GM12878 (cell line): Measurements from ENCODE around the gene KCNJ10. TPM values are rescaled to one million over a fixed set of nuclear protein-coding genes. Genes with fewer than 3 reads are reported as not detected.

ENCODE experiments used
- ATAC-seq: fragments of 200-7000 bp; cut with Tn5 transposase; 3 replicates; pipeline ENCODE4 v1.9.1; 2020; ENCODE audit warnings: mild to moderate bottlenecking, moderate library complexity
- BruUV-seq: library from RNA; stranded (reverse); fragments of 400-500 nt; replicated peaks from 2 replicates; lab custom pipeline; 2021; lab: Mats Ljungman, UMichigan
- CTCF ChIA-PET: fragments of 300-600 bp; sonication (Branson Sonifier 250); formaldehyde crosslinking; extraction: SDS; loops from one replicate; lab custom pipeline; 2021; ENCODE audit warnings: inconsistent platforms; lab: Yijun Ruan, JAX
- POLR2A ChIA-PET: fragments of 350-600 bp; formaldehyde crosslinking; extraction: SDS; loops from one replicate; lab custom pipeline; 2021; ENCODE audit warnings: inconsistent platforms; lab: Charles Lee
- RAD21 ChIA-PET: fragments of 300-600 bp; sonication (Branson Sonifier 250); formaldehyde crosslinking; loops from one replicate; lab custom pipeline; 2023; ENCODE audit warnings: antibody characterized with exemption; ENCODE audit not compliant: unreplicated experiment; lab: Charles Lee
- SMC1A ChIA-PET: fragments of 300-600 bp; sonication (Branson Sonifier 250); formaldehyde crosslinking; loops from one replicate; lab custom pipeline; 2023; ENCODE audit not compliant: unreplicated experiment, uncharacterized antibody; lab: Charles Lee
- DNase-seq: peaks from one replicate; pipeline ENCODE4 v3.0.0-alpha.2; 2011; ENCODE audit warnings: low read depth, low spot score
- FAIRE-seq: peaks from 3 replicates; lab custom pipeline; 2011; peaks lifted over from hg19 to GRCh38; lab: Jason Lieb, UNC
- H2AFZ ChIP-seq: 2 replicates; pipeline ENCODE4 v1.6.0; 2011; ENCODE audit warnings: low read depth, low read length, control low read depth; ENCODE audit not compliant: control insufficient read depth
- H3K27ac ChIP-seq: 2 replicates; pipeline ENCODE4 v1.5.1; 2011; ENCODE audit warnings: control low read depth; ENCODE audit not compliant: control insufficient read depth, insufficient read depth
- H3K27me3 ChIP-seq, 2 experiments: replicated peaks in 1 of 2; 2 replicates each; pipeline versions ENCODE4 v1.6.0 to v1.6.1; 2011; ENCODE audit warnings: low read length in 1 of 2; ENCODE audit not compliant: control insufficient read depth in 2 of 2, insufficient read depth in 2 of 2
- H3K36me3 ChIP-seq, 2 experiments: 2 replicates each; pipeline ENCODE4 v1.5.1; 2011; ENCODE audit warnings: low read length in 1 of 2; ENCODE audit not compliant: control insufficient read depth in 2 of 2, insufficient read depth in 2 of 2
- H3K4me1 ChIP-seq: 2 replicates; pipeline ENCODE4 v1.6.1; 2011; ENCODE audit warnings: mild to moderate bottlenecking, low read length, moderate library complexity, mixed read lengths; ENCODE audit not compliant: control insufficient read depth, insufficient read depth
- H3K4me2 ChIP-seq: 2 replicates; pipeline ENCODE4 v1.6.0; 2011; ENCODE audit warnings: control low read depth; ENCODE audit not compliant: control insufficient read depth, insufficient read depth
- H3K4me3 ChIP-seq: fragments of 200-600 bp; sonication (generic); 2 replicates; pipeline ENCODE4 v1.5.1; 2016
- H3K79me2 ChIP-seq: 2 replicates; pipeline ENCODE4 v1.6.0; 2011; ENCODE audit warnings: low read length; ENCODE audit not compliant: control insufficient read depth, insufficient read depth
- H3K9ac ChIP-seq: 2 replicates; pipeline ENCODE4 v1.8.0; 2011; ENCODE audit warnings: low read length, control low read depth, mixed read lengths; ENCODE audit not compliant: control insufficient read depth, insufficient read depth
- H3K9me3 ChIP-seq: replicated peaks from 3 replicates; pipeline ENCODE4 v1.5.1; 2011; ENCODE audit warnings: mild to moderate bottlenecking, low read length; ENCODE audit not compliant: control insufficient read depth, insufficient read depth
- H4K20me1 ChIP-seq: 2 replicates; pipeline ENCODE4 v1.6.0; 2011; ENCODE audit not compliant: control insufficient read depth, insufficient read depth
- BMI1 ChIP-seq: fragments of 450-650 bp; IDR thresholded peaks from 2 replicates; pipeline ENCODE4 v1.6.1; 2016; ENCODE audit warnings: mild to moderate bottlenecking, moderate library complexity, borderline replicate concordance
- CREB1 ChIP-seq: IDR thresholded peaks from 2 replicates; pipeline ENCODE4 v1.6.1; 2012; ENCODE audit warnings: low read depth, mild to moderate bottlenecking, inconsistent platforms
- E2F4 ChIP-seq: IDR thresholded peaks from 2 replicates; pipeline ENCODE4 v1.6.1; 2012; ENCODE audit warnings: low read depth, low read length, improper control_type of control experiment
- EED ChIP-seq: sonication (generic); IDR thresholded peaks from 2 replicates; pipeline ENCODE4 v1.6.1; 2016; ENCODE audit warnings: antibody characterized with exemption, low read depth
- HDAC2 ChIP-seq: fragments of 200-600 bp; sonication (generic); IDR thresholded peaks from 2 replicates; pipeline ENCODE4 v1.6.1; 2017
- IRF3 ChIP-seq: fragments of 450-650 bp; IDR thresholded peaks from 2 replicates; pipeline ENCODE4 v1.6.1; 2014; ENCODE audit warnings: mild to moderate bottlenecking
- JUNB ChIP-seq: IDR thresholded peaks from 2 replicates; pipeline ENCODE4 v1.6.1; 2016; ENCODE audit warnings: antibody characterized with exemption, mild to moderate bottlenecking
- MTA3 ChIP-seq: IDR thresholded peaks from 2 replicates; pipeline ENCODE4 v1.6.1; 2012; ENCODE audit warnings: low read length, inconsistent platforms, borderline replicate concordance
- NR2F1 ChIP-seq: fragments of 450-650 bp; conservative IDR thresholded peaks from 2 replicates; pipeline ENCODE4 v1.6.1; 2017; ENCODE audit warnings: mild to moderate bottlenecking
- NRF1 ChIP-seq: conservative IDR thresholded peaks from 2 replicates; pipeline ENCODE4 v1.6.1; 2011; ENCODE audit warnings: mild to moderate bottlenecking, low read depth, low read length, improper control_type of control experiment
- POLR2AphosphoS2 ChIP-seq: IDR thresholded peaks from 2 replicates; pipeline ENCODE4 v1.6.1; 2011; ENCODE audit warnings: low read depth, mild to moderate bottlenecking, low read length, improper control_type of control experiment, moderate library complexity
- RCOR1 ChIP-seq: conservative IDR thresholded peaks from 2 replicates; pipeline ENCODE4 v1.6.1; 2012; ENCODE audit warnings: low read depth, low read length, improper control_type of control experiment
- SIN3A ChIP-seq: IDR thresholded peaks from 2 replicates; pipeline ENCODE4 v1.6.1; 2012; ENCODE audit warnings: low read depth, low read length, improper control_type of control experiment
- SREBF2 ChIP-seq: IDR thresholded peaks from 2 replicates; pipeline ENCODE4 v1.6.1; 2012; ENCODE audit warnings: mild to moderate bottlenecking, low read length
- SUZ12 ChIP-seq: fragments of 200-600 bp; sonication (generic); IDR thresholded peaks from one replicate; pipeline ENCODE4 v1.6.1; 2018; ENCODE audit warnings: antibody characterized with exemption, mild to moderate bottlenecking; ENCODE audit not compliant: unreplicated experiment
- TBL1XR1 ChIP-seq: IDR thresholded peaks from 2 replicates; pipeline ENCODE4 v1.6.1; 2012; ENCODE audit warnings: low read depth, low read length, improper control_type of control experiment
- ZBTB33 ChIP-seq: fragments of 450-650 bp; IDR thresholded peaks from 2 replicates; pipeline ENCODE4 v1.6.1; 2017; ENCODE audit warnings: mild to moderate bottlenecking
- ZBTB40 ChIP-seq: fragments of 450-650 bp; IDR thresholded peaks from 2 replicates; pipeline ENCODE4 v1.6.1; 2016; ENCODE audit warnings: mild to moderate bottlenecking, moderate library complexity, borderline replicate concordance
- whole genome bisulfite sequencing: methylation state at CpG from one replicate; pipeline ENCODE4 v1.1.6; 2016; ENCODE audit warnings: low lambda C conversion rate; ENCODE audit not compliant: insufficient replicate concordance, insufficient coverage; ENCODE audit errors: missing lambda C conversion rate; 5-methylcytosine and 5-hydroxymethylcytosine counted together
- in situ Hi-C: fragments of 300-500 bp; cut with MboI; formaldehyde crosslinking; loops from 9 replicates; pipeline ENCODE4 v1.14.3; 2018; ENCODE audit warnings: mixed read lengths
- intact Hi-C: fragments of 100-400 bp; cut with micrococcal nuclease; formaldehyde crosslinking; loops from one replicate; pipeline ENCODE4 v1.14.2; 2022; ENCODE audit not compliant: unreplicated experiment
- polyA plus RNA-seq, 11 experiments: library from polyadenylated mRNA; depleted of rRNA in 4 of 11; unstranded in 6 of 11; stranded (reverse) in 5 of 11; fragments of >200 nt; fragmentation: Nextera tagmentation in 4 of 11; fragmentation: Illumina TruSeq in 1 of 11; extraction: Ambion mirVana in 4 of 11; extraction: Trizol in 1 of 11; gene quantifications; 1 replicate in 1 of 11; 2 replicates in 10 of 11; pipeline versions ENCODE4 v1.2.1 to v1.2.3, GENCODE V29; 2011 to 2016; ENCODE audit warnings: inconsistent platforms in 2 of 11, missing spikeins in 2 of 11, low read depth in 1 of 11
- total RNA-seq, 4 experiments: library from RNA; depleted of rRNA in 3 of 4; stranded (reverse); fragments of >200 nt in 3 of 4; fragmentation: Illumina TruSeq in 1 of 4; extraction: Trizol in 1 of 4; gene quantifications; 2 replicates each; pipeline versions ENCODE4 v1.2.1 to v1.2.3, GENCODE V29; 2013 to 2021

Gene KCNJ10
- total and polyA plus RNA-seq, 10 of the 15 experiments (the other 5 are each of a cell fraction or from before 2014, with no cell fraction given): 0.01 to 0.29 (median 0.09) TPM; not detected in 2

GRCh38 chr1:160075836-160076235, 5.9 kb upstream of the KCNJ10 start:
- POLR2A ChIA-PET: no interaction called here
- Histone ChIP-seq H3K36me3 (no peaks in the 10 kb centered on the region), H4K20me1 (no peaks in the 10 kb centered on the region), H3K79me2 (no peaks in the 10 kb centered on the region), H3K9me3 (no peaks in the 10 kb centered on the region), H2AFZ (no peak overlapping the region), H3K4me1 (peaks cover 13% of the 10 kb centered on the region), H3K27me3 (no peaks in the 10 kb centered on the region; a peak in 1 of 4 replicates), H3K4me3 (no peak overlapping the region), H3K9ac (no peak overlapping the region), H3K4me2 (no peak overlapping the region), H3K27ac (no peak overlapping the region)
- in situ Hi-C loops: no loop called here
- RAD21 ChIA-PET: interaction anchor here (1.7 kb wide), 1 partner anchor 29 kb away, joined by 6 read pairs; no protein-coding TSS in a partner anchor
- ATAC-seq (no peak), DNase-seq (no peak), FAIRE-seq (no peak)
- SMC1A ChIA-PET: interaction anchor here (1.1 to 8.9 kb wide), 4 partner anchors 9 to 68 kb away, joined by 3 to 89 read pairs (median 6); no protein-coding TSS in a partner anchor
- 15% methylated on average over 2 of the region's 2 CpGs for WGBS
- intact Hi-C loops: no loop called here
- no TSS peak for BruUV-seq
- CTCF ChIA-PET: interaction anchor here (0.8 to 49.8 kb wide), 4 partner anchors 9 to 176 kb away, joined by 3 to 1035 read pairs (median 520); partner anchors contain the start of genes IGSF8, KCNJ10 and KCNJ9
- TF ChIP-seq ZBTB40: no peak
- TF ChIP-seq SUZ12: no peak
- no peak for TF ChIP-seq NR2F1
- TF ChIP-seq IRF3: no peak
- TF ChIP-seq CREB1: no peak
- TF ChIP-seq MTA3: no peak
- TF ChIP-seq HDAC2: no peak
- no peak for TF ChIP-seq BMI1
- no peak for TF ChIP-seq JUNB
- no peak for TF ChIP-seq SREBF2
- TF ChIP-seq NRF1: no peak
- TF ChIP-seq POLR2AphosphoS2: no peak
- TF ChIP-seq TBL1XR1: no peak
- no peak for TF ChIP-seq SIN3A
- no peak for TF ChIP-seq E2F4
- no peak for TF ChIP-seq EED
- no peak for TF ChIP-seq ZBTB33
- TF ChIP-seq RCOR1: no peak
